Kidney epithelial cell (primary cell): Measurements from ENCODE around the gene LOX. TPM values are rescaled to one million over a fixed set of nuclear protein-coding genes. Genes with fewer than 3 reads are reported as not detected.

Source experiments
- DNase-seq: peaks from one replicate; pipeline ENCODE4 v3.0.0-alpha.2; 2010; ENCODE audit warnings: low read depth
- H3K27me3 ChIP-seq: 2 replicates; pipeline ENCODE4 v1.6.0; 2011; ENCODE audit warnings: low read length; ENCODE audit not compliant: control insufficient read depth, insufficient read depth
- H3K36me3 ChIP-seq: 2 replicates; pipeline ENCODE4 v1.5.1; 2011; ENCODE audit warnings: low read length; ENCODE audit not compliant: control insufficient read depth, insufficient read depth
- H3K4me3 ChIP-seq: 2 replicates; pipeline ENCODE4 v1.5.1; 2011; ENCODE audit warnings: low read depth, mild to moderate bottlenecking, control low read depth, low read length
- total RNA-seq: library from RNA; depleted of rRNA; stranded (reverse); fragments of >200 nt; gene quantifications from 2 replicates; pipeline ENCODE4 v1.2.3, GENCODE V29; 2015
- TF ChIP-seq, protein P1 (sequence below): IDR thresholded peaks from 2 replicates; pipeline ENCODE4 v1.5.1; 2011; ENCODE audit warnings: mild to moderate bottlenecking, moderate library complexity, low read length, control low read depth, inconsistent platforms; ENCODE audit not compliant: insufficient read depth, poor library complexity, severe bottlenecking

Gene LOX
- total RNA-seq, 1 donor from 2014 or later: 9.0 TPM

DNA sequence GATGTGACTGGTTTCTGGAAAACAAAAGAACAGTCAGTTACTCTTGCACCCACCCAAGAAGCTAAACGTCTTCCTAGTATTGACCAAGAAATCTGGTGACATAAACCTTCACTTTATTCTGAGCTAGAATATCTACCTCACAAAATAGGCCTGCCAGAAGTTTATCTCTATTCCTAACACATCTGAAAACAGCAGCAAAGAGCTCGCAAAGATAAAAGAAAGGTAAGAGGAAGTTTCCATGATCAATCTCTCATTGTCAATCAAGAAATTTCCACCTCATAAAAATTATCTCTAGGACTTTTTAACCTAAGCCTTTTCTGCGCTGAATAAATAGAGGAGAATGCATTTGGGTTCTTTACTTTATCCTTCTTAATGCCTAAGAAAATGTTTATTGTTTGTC, 34.0 kb upstream of the LOX start:
- no peaks in the 10 kb centered on the region for H3K36me3 ChIP-seq
- no peak for DNase-seq
- TF ChIP-seq, protein P1, sequence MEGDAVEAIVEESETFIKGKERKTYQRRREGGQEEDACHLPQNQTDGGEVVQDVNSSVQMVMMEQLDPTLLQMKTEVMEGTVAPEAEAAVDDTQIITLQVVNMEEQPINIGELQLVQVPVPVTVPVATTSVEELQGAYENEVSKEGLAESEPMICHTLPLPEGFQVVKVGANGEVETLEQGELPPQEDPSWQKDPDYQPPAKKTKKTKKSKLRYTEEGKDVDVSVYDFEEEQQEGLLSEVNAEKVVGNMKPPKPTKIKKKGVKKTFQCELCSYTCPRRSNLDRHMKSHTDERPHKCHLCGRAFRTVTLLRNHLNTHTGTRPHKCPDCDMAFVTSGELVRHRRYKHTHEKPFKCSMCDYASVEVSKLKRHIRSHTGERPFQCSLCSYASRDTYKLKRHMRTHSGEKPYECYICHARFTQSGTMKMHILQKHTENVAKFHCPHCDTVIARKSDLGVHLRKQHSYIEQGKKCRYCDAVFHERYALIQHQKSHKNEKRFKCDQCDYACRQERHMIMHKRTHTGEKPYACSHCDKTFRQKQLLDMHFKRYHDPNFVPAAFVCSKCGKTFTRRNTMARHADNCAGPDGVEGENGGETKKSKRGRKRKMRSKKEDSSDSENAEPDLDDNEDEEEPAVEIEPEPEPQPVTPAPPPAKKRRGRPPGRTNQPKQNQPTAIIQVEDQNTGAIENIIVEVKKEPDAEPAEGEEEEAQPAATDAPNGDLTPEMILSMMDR: no peak

DNA sequence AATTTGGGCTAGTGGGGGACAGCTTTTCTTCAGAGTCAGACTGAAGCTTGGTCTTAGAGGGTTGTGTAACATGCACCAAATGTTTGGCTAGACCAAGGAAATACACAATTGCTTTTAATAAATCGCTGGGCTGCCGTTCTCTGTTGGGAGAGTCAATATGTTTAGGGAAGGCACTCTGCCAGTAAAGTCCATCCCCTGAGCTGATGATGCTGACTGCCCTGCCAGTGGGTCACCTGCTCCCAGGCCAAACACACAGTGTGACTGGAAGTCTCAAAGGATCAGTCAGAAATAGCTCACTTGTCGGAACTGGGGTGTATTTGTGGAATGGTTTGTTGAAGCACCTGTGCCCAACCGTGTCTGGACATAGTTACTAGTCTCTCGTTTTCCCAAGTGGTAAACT, 33.4 kb upstream of the LOX start:
- no peak for DNase-seq
- Histone ChIP-seq H3K27me3 (no peaks in the 10 kb centered on the region), H3K36me3 (no peaks in the 10 kb centered on the region), H3K4me3 (no peak overlapping the region)
- TF ChIP-seq, protein P1: no peak

More for the DNA sequence above, 34.0 kb upstream of the LOX start:
- Histone ChIP-seq H3K27me3 (no peaks in the 10 kb centered on the region), H3K4me3 (no peak overlapping the region)

DNA sequence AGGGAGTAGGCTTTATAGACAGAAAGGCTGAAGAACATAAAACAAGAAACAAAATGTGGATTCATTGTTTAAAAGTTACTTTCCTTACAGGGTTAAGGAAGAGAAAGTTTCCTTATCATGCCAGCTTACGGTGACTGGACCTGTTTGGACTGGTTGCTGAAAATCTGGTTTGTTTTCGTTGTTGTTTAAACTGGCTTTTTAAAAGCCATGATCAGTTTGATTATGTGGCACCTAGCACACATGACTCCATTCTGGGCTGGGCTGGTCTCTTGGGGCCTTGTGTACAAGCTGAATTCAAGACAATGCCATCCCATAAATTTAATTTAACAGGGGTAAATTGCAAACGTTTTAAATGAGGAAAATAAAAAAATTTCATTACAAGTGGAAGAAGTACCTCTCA, 32.9 kb upstream of the LOX start:
- DNase-seq: no peak
- Histone ChIP-seq H3K36me3 (no peaks in the 10 kb centered on the region), H3K27me3 (no peaks in the 10 kb centered on the region), H3K4me3 (no peak overlapping the region)
- TF ChIP-seq, protein P1: no peak

DNA sequence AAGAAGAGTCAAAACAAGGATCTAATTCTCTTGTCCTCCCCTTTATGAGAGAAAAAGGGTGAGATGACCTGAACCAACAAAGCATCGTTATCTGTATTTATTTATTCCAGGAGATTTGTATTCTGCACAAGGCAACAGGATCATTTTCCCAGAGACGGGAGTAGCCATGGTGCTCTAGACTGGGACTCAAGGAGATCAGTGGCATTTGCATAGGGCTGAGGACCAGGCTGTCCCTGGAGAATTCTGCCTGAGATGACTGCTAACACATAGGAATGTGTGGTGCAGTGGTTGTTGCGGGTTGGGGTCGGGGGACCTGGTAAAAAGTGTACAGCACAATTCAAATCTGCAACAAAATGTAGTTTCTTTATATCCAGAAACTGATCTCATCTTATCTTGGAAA, 29.0 kb upstream of the LOX start:
- Histone ChIP-seq H3K27me3 (no peaks in the 10 kb centered on the region), H3K4me3 (no peak overlapping the region), H3K36me3 (no peaks in the 10 kb centered on the region)
- TF ChIP-seq, protein P1: no peak
- DNase-seq: no peak

DNA sequence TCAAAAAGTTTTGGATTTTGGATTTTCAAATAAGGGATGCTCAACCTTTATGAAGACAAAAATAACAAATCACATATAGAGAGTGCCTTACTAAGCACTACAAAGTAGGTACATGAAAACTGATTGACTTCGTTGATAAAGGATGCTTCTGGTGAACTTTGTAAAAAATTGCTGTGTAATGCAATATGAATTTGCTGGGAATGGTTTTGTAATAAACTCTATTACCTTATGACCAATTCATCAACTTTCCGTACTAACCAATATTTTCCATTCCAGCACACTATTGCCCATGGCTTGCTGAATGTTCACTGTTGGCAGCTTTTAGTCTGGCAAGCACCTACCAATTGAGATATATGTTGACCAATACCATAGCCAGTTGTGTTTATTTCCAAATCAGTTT, 27.9 kb upstream of the LOX start:
- H3K36me3 ChIP-seq: no peaks in the 10 kb centered on the region
- DNase-seq: no peak
- H3K27me3 ChIP-seq: no peaks in the 10 kb centered on the region
- H3K4me3 ChIP-seq: no peak overlapping the region
- TF ChIP-seq, protein P1: no peak

DNA sequence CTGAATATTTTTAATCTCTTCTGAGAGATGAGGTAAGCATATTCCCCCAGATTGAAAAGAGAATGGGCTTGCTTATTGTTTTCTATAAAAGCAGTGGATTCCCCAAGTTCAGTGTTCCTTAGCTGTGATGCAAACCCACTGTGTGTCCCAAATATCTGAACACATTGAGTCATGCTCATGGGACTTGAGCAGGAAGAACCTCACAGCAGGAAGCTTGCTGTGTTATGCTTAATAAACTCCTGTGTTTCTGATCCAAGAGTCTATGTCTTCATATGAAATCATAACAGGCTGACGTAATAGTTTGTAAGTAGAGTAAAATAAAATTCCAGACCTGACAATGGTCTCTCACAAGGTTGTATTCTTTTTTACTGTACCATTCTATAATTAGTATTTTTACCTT, 24.8 kb upstream of the LOX start:
- DNase-seq: peak; percentile 71
- Histone ChIP-seq H3K36me3 (no peaks in the 10 kb centered on the region), H3K27me3 (no peaks in the 10 kb centered on the region), H3K4me3 (no peak overlapping the region)
- TF ChIP-seq, protein P1: no peak
